Mononuclear cell (primary cell): ENCODE data around the gene TCTN1. TPM values are rescaled to one million over a fixed set of nuclear protein-coding genes. Genes with fewer than 3 reads are reported as not detected.

Experiments
- H3K27me3 ChIP-seq: 2 replicates; pipeline ENCODE4 v1.6.0; 2011; ENCODE audit warnings: low read length, control low read depth; ENCODE audit not compliant: insufficient read depth
- H3K4me1 ChIP-seq: 2 replicates; pipeline ENCODE4 v1.5.1; 2011; ENCODE audit warnings: mild to moderate bottlenecking, low read length, control low read depth; ENCODE audit not compliant: insufficient read depth
- H3K4me3 ChIP-seq: 2 replicates; pipeline ENCODE4 v1.5.1; 2011; ENCODE audit warnings: mild to moderate bottlenecking, low read length, moderate library complexity
- H3K9me3 ChIP-seq: 2 replicates; pipeline ENCODE4 v1.5.1; 2011; ENCODE audit warnings: low read depth, mild to moderate bottlenecking, control low read depth, low read length
- total RNA-seq: library from RNA; depleted of rRNA; stranded (reverse); fragments of >200 nt; gene quantifications from one replicate; pipeline ENCODE4 v1.2.3, GENCODE V29; 2012

The TCTN1 gene
- total RNA-seq, 1 donor: 7.9 TPM

- no peaks in the 10 kb centered on the region for H3K27me3 ChIP-seq
- H3K4me1 ChIP-seq: peaks cover 84% of the 10 kb centered on the region
- H3K9me3 ChIP-seq: no peaks in the 10 kb centered on the region
- H3K4me3 ChIP-seq: no peak overlapping the region
Observed at GRCh38 chr12:110677206-110677911, 63.4 kb downstream of the TCTN1 start.

- H3K9me3 ChIP-seq: no peaks in the 10 kb centered on the region
- no peak overlapping the region for H3K4me3 ChIP-seq
- H3K27me3 ChIP-seq: no peaks in the 10 kb centered on the region
- peaks cover 81% of the 10 kb centered on the region for H3K4me1 ChIP-seq
Observed at GRCh38 chr12:110677982-110678381, 64.1 kb downstream of the TCTN1 start.

GRCh38 chr12:110679201-110679600 is 65.3 kb downstream of the TCTN1 start:
- peaks cover 75% of the 10 kb centered on the region for H3K4me1 ChIP-seq
- no peaks in the 10 kb centered on the region for H3K9me3 ChIP-seq
- no peaks in the 10 kb centered on the region for H3K27me3 ChIP-seq
- no peak overlapping the region for H3K4me3 ChIP-seq

DNA sequence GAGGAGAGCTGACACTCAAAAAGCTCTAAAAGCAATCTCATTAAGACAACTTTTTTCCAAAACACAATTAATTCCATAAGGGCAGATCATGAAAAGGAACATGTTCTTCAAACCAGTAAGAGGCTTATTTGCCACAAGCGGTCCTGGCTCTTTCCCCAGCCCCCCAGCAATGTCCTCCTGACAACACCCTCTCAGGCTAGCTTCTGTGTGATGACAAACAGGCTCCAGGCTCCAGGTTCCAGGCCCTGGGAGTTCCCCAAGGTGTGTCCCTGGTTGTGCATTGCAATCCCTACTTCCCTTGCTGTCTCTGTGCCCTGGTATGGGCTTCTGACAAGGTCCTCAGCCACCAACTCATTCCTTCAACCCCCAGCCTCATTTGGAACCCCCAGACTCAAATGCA is 66.1 kb downstream of the TCTN1 start:
- Histone ChIP-seq H3K4me3 (no peak overlapping the region), H3K27me3 (no peaks in the 10 kb centered on the region), H3K4me1 (peaks cover 71% of the 10 kb centered on the region), H3K9me3 (no peaks in the 10 kb centered on the region)

DNA sequence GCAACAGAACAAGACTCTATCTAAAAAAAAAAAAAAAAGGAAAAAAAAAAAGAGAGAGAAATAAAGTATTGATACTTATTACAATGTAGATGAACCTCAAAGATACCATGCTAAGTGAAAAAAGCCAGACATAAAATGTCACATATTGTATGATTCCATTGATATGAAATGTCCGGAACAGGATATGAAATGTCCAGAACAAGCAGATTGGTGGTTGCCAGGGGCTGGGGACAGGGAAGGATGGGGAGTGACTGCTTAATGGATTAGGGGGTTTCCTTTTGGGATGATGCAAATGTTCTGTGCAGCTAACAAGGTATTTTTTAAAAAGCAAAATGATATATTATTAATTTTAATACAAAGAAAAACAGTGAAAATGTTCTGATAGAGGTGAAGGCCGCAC is 70.0 kb downstream of the TCTN1 start:
- Histone ChIP-seq H3K9me3 (no peaks in the 10 kb centered on the region), H3K4me1 (peaks cover 69% of the 10 kb centered on the region), H3K4me3 (no peak overlapping the region)

GRCh38 chr12:110684312-110684836 is 70.4 kb downstream of the TCTN1 start:
- H3K4me1 ChIP-seq: peaks cover 66% of the 10 kb centered on the region
- H3K27me3 ChIP-seq: no peaks in the 10 kb centered on the region
- H3K9me3 ChIP-seq: no peaks in the 10 kb centered on the region
- H3K4me3 ChIP-seq: no peak overlapping the region

More for the DNA sequence above, 70.0 kb downstream of the TCTN1 start:
- no peaks in the 10 kb centered on the region for H3K27me3 ChIP-seq

- H3K4me1 ChIP-seq: peaks cover 76% of the 10 kb centered on the region
- no peaks in the 10 kb centered on the region for H3K27me3 ChIP-seq
- peak overlapping the region; percentile 60 for H3K4me3 ChIP-seq
- H3K9me3 ChIP-seq: no peaks in the 10 kb centered on the region
Observed at GRCh38 chr12:110686294-110686903, 72.5 kb downstream of the TCTN1 start.

DNA sequence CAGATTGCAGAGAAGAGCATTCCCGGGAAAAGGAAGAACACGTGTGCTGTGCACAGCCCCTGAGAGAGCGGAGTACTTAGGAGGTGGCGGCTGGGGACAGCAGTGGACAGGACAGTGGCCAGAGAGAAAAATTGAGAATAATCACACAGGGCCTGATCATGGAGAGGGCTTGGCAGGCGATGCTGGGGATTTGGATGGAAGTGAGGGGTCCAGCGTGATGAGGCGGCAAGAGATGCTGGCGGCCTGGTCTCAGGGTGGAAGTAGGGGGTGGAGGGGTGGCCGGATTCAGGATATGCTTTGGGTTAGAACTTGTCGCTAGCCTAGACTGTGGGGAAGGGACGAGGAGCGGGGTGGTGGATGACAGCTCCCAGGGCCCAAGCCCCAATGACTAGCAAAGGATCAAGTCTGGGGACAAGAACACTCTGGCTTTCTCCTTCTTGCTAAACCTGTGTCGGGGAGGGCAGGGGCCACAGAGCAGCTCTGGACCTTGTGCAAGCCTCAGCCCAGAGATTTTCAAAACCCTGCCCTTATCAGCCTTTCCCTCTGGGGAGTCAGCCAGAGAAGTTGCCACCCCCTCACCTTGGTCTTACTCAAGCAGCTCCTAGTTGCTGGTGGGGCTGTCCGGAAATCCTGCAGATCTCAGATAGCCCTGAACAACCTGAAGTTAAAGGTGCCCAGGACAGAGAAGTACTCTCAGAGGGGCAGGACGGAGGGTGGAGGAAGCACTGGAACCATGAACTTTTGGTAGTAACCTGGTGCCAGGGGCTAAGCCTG is 73.7 kb downstream of the TCTN1 start:
- Histone ChIP-seq H3K4me1 (peaks cover 76% of the 10 kb centered on the region), H3K4me3 (peak overlapping the region; percentile 60), H3K9me3 (no peaks in the 10 kb centered on the region), H3K27me3 (no peaks in the 10 kb centered on the region)

GRCh38 chr12:110688446-110689280 is 74.7 kb downstream of the TCTN1 start, which contains the start of gene HVCN1:
TSS of gene HVCN1 (minus strand) at chr12:110689115. CDS start at chr12:110683245, 5,870 bp downstream.
- peak within 1 kb of the TSS; percentile 60 for H3K4me3 ChIP-seq
- no peaks in the 10 kb centered on the region for H3K9me3 ChIP-seq
- H3K27me3 ChIP-seq: no peaks in the 10 kb centered on the region
- peaks cover 84% of the 10 kb centered on the region for H3K4me1 ChIP-seq

GRCh38 chr12:110689281-110690126 is 75.6 kb downstream of the TCTN1 start:
- H3K9me3 ChIP-seq: no peaks in the 10 kb centered on the region
- peak overlapping the region; percentile 44 for H3K4me3 ChIP-seq
- peaks cover 93% of the 10 kb centered on the region for H3K4me1 ChIP-seq
- H3K27me3 ChIP-seq: no peaks in the 10 kb centered on the region

DNA sequence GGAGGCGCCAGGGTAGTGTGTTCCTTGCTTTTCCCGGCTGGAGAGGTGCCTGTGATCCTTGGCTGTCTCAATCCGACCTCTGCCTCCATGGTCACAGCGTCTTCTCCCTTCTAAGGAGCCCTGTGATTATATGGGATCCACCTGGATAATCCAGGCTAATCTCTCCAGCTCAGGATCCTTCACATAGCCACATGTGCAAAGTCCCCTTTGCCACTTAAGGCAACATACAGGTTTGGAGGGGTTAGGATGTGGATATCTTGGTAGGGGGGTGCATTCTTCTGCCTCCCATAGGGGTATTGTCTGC is 76.2 kb downstream of the TCTN1 start:
- H3K9me3 ChIP-seq: no peaks in the 10 kb centered on the region
- no peaks in the 10 kb centered on the region for H3K27me3 ChIP-seq
- H3K4me3 ChIP-seq: no peak overlapping the region
- H3K4me1 ChIP-seq: peaks cover 94% of the 10 kb centered on the region

DNA sequence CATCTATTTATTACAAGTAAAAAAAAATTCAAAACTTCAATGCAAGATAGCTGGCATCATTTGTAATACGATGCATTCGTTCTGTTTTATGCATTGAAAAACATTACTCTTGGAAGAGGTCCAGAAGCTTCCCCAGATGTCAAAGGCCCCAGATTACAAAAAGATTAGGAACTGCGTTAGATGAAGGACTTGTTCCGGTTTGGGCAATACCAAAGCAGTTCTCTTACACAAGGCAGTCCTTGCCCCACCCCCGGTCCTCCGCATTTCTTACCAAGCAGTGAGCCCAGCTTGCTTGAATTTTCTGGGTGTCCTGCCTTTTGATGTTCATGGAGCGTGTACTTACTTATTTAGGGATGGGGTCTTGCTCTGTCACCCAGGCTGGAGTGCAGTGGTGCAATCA is 79.8 kb downstream of the TCTN1 start:
- H3K4me3 ChIP-seq: no peak overlapping the region
- no peaks in the 10 kb centered on the region for H3K9me3 ChIP-seq
- peaks cover 93% of the 10 kb centered on the region for H3K4me1 ChIP-seq
- H3K27me3 ChIP-seq: no peaks in the 10 kb centered on the region

DNA sequence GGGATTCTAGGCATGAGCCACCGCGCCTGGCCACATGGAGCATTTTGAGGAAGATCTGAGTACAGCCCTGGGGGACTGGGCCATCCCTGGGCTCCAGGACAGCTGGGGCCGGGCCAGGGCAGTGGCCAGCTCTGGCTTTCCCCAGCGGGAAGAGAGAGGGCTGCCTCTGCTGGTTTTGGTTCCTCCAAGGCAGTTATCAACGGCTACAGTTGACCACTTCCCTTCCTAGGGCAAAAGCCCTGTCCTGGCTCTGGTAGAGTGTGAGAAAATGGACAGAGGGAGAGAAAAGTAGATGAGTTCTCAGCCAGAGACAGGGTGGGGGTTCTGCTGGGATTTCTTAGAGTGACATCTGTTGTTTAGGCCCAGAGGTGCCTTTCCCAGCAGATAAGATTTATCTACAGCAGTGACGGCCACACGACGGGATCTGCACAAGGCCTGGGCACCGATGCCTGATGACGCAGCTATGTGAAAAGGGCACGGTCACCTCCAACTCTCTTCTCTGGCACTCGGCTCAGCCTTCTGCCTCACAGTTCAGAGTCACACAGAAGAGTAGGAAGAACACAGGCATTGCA is 80.5 kb downstream of the TCTN1 start:
- H3K4me1 ChIP-seq: peaks cover 97% of the 10 kb centered on the region
- no peak overlapping the region for H3K4me3 ChIP-seq
- no peaks in the 10 kb centered on the region for H3K9me3 ChIP-seq
- no peaks in the 10 kb centered on the region for H3K27me3 ChIP-seq

DNA sequence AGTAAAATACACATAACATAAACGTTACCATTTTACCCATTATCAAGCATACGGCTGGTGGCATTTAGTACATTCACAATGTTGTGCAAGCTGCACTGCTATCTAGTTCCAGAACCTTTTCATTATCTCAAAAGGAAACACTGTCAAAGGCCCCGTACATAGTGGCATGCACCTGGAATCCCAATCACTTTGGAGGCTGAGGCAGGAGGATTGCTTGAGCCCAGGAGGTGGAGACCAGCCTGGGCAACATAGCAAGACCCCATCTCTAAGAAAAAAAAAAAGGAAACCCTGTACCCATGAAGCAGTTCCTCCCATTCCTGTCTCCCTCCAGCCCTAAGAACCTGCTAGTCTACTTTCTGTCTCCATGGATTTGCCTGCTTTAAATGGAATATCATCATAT is 82.4 kb downstream of the TCTN1 start:
- peaks cover 78% of the 10 kb centered on the region for H3K4me1 ChIP-seq
- no peaks in the 10 kb centered on the region for H3K9me3 ChIP-seq
- H3K4me3 ChIP-seq: no peak overlapping the region
- H3K27me3 ChIP-seq: no peaks in the 10 kb centered on the region
